GM18499 (cell line): ENCODE results near the gene CPEB1.
"Not testable (repeated sequence)": the region's sequence is repeated elsewhere in the genome, so short reads cannot be mapped to it uniquely, and the experiment has no call there.

ENCODE experiments used
- ATAC-seq: cut with Tn5 transposase; IDR thresholded peaks from one replicate; pipeline ENCODE4 v1.9.1; 2021; ENCODE audit warnings: moderate number of reproducible peaks; ENCODE audit not compliant: insufficient read depth, unreplicated experiment

CPEB1 gene

DNA sequence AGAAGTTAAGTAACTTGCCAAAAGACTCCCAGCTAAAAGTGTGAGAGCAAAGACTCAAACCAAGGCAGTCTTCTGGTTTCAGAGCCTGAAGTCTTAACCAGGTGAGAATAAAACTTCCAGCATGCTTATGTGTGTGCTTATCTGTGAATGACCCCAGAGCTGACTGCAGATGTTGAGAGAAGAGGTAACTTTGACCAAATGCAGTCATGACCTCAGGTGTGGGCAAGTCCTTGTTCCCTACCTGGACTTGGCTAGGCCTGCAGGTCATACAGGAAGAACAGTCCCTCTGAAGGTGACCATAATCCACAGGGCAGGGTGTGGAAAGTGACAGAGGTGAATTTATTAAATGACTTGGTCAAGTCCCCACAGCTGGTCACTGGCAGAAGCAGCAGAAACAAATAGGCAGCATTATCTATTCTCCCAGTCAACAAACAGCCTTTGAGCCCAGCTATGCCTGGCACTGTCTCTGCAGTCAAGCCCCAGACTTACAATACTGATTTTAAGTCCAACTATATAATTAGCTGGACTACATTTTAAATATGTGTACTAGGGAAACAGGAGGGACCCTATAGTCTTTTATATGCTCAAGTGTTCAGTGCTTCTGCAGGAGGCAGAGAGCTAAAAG is 3.0 kb upstream of the CPEB1 start:
- no peak for ATAC-seq

GRCh38 chr15:82649226-82649999 is 2.2 kb upstream of the CPEB1 start:
- ATAC-seq, result no peak

- ATAC-seq, result no peak
Observed at GRCh38 chr15:82648257-82649103, 1.3 kb upstream of the CPEB1 start.

GRCh38 chr15:82647835-82648256 is 683 bp upstream of the CPEB1 start:
- ATAC-seq, result no peak

GRCh38 chr15:82646250-82647044 is 716 bp downstream of the CPEB1 start:
- ATAC-seq, result no peak

- not testable (repeated sequence) for ATAC-seq
Observed at GRCh38 chr15:82644967-82645852, 2.0 kb downstream of the CPEB1 start.

DNA sequence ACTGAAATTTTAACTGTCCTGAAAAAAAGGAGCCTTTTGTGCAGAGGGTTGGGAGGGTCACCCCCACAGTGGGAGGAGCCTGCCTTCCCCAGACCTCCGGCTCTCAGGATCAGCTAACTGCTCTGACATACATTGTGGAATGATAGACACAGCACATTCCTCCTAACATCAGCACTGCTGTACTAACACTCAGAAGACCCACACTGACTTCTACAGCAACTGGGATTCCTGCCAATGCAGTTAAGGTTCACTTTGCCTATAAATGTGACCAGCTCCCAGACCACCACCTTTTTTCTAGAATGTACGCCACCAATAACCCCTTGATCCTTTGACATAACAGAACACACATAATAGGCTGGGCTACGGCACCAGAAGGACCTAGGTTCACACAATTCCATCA is 3.2 kb downstream of the CPEB1 start:
- ATAC-seq, result no peak

GRCh38 chr15:82642656-82643055 is 4.5 kb downstream of the CPEB1 start:
- ATAC-seq, result no peak

DNA sequence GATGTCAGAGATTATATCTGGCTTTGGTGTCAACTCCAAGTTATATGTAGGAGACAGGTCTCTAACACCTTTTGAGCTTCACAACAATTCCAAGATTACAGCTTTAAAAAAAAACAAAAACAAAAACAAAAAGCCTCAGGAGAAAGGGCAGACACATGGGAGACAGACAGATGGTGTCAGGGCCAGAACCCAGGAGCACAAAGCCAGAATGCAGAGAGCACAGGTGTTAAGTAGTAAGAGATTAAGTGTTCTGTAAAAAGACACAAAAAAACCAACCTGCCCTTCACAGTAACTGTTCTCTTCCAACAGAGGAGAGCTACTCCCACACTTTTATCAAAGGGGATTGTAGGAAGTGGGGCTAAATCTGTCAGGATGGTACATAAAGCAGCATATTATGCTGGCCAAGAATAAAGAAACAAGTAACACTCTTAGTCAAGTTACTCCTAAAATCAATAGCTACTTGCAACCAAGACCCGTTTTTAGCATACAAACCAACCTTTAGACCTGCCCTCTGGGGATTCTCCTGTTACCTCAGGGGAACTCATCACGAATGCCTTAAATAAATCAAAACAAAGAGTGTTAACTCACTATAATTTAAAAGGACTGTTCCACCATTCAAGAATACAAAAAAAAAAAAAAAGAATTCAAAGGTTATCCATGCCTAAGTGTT is 5.9 kb downstream of the CPEB1 start:
- no peak for ATAC-seq

GRCh38 chr15:82640672-82641071 is 6.5 kb downstream of the CPEB1 start:
- ATAC-seq, result no peak

DNA sequence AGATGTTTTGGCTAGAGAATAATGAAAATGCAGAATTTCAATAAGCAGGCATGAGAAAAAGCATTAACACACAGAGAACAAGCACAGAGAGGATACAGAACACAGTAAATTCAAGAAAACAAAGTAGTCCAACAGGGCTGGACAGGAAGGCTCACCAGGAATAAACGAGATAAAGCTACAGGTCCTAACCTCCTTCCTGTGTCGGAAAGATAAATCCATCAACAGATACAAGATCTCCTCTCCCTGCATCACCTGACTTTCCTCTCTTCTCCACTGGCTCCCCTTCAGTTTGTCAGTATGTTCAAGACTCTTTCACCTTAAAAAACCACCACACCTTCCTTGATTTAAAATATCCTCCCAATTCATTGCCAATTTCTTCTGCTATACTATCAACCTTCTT is 11.4 kb downstream of the CPEB1 start:
- ATAC-seq, result no peak

- ATAC-seq, result no peak
Observed at GRCh38 chr15:82630033-82630432, 17.1 kb downstream of the CPEB1 start.

DNA sequence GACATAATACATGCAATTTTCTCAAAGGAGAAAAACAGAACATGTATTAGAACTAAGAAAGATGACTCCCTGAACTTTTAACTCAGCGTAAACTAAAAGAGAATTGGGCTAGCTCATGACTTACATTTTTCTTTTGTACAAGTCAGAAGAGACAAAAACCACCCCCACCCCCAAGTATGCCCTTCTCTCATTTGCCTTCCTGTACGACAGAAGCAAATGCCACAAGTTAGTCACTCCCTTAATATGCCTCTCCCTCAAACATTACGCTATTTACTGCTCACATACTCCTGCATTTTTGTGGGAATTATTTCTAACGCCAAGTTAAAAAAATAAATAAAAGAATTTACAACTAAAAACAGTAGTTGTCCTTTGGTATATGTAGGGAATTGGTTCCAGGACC is 22.0 kb downstream of the CPEB1 start:
- no peak for ATAC-seq

DNA sequence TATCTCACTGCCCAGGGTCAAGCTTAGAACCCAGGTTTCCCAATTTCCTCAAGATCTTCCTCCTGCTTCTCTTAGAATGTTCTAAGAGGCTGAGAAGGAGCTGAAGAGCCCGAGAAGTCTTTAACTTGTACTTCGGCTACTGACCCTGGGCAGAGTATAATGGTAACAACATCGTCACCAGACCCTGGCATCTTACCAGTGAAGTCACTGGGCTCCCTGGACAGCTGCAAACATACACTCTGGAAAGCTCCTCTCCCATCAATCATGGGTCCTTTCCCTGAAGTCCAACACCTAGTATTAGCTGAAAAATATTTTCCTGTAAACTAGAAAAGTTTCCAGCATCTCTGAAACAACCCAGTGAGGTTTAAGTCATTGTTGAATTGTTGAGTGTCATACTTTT is 22.7 kb downstream of the CPEB1 start:
- ATAC-seq, result no peak

GRCh38 chr15:82624008-82624407 is 23.2 kb downstream of the CPEB1 start:
- ATAC-seq, result no peak

- ATAC-seq, result no peak
Observed at GRCh38 chr15:82621970-82622369, 25.2 kb downstream of the CPEB1 start.

DNA sequence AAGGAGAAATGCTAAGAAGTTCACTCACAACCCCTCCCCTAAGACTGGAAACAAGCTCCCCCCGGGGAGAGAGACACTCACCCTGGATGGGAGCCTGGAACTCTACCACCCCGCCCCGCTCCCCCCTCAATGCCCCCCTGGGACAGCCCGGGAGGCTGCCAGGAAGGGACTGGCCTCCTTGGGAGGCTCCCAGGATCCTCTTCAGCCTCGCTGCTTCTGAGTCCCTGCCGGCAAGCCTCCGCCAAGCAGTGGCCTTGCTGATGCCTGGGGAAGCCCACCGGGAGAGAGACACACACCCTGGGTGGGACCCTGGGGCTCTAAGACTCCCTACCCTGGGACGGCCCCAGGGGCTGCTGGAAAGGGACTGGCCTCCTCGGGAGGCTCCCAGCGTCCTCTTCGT is 33.4 kb downstream of the CPEB1 start:
- ATAC-seq, result no peak

DNA sequence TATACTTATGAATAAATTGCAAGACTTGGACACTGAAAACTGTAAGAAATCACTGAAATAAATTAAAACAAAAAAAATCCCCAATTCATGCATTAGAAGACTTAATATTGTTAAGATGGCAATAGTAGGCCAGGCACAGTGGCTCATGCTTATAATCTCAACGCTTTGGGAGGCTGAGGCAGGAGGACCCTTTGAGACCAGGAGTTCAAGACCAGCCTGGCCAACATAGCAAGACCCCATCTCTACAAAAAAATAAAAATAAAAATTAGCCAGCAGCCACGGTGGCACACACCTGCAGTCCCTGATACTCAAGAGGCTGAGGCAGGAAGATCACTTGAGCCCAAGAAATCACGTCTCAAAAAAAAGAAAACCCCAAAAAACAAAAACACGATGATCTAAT is 35.8 kb downstream of the CPEB1 start:
- ATAC-seq, result no peak

DNA sequence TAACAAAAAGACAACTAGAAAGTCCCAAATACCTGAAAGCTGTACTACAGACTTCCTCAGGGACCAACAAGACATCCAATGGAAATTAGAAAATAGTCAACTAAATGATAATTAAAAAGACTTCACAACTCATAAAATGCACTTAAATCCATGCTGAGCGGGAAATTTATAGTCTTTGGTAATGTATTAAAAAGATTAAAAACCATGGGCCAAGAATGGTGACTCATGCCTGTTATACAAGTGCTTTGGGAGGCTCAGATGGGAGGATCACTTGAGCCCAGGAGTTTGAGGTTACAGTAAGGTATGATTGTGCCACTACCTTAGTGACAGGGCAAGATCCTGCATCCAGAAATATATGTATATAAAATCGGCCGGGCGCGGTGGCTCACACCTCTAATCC is 45.0 kb downstream of the CPEB1 start:
- ATAC-seq, result no peak
